Left lung (tissue), 8 donors: Measurements from ENCODE around the gene FCGR3B. TPM values are rescaled to one million over a fixed set of nuclear protein-coding genes. Genes with fewer than 3 reads are reported as not detected.

ENCODE experiments used
- polyA plus RNA-seq, 6 donors: library from polyadenylated mRNA; unstranded; fragments of 120-200 nt; gene quantifications; one replicate each; pipeline ENCODE4 v1.2.1, GENCODE V29; 2013; ENCODE audit not compliant: insufficient read length in 6 of 6
- total RNA-seq, 2 donors: library from RNA; stranded (reverse); fragmentation: NEBNext Ultra II Directional; extraction: Animal tissue kit (Norgen Biotek cat#: 25700); gene quantifications; one replicate each; pipeline ENCODE4 v1.2.1, GENCODE V29; 2021
- donor health status: DM: no; HTN: yes; CAD: no.
- donor health status: DM: no; HTN: no; CAD: no.

FCGR3B gene
- total and polyA plus RNA-seq, 8 donors = 0.20 to 74.8 (median 0.77) TPM

Other genes starting within 250 kb of the FCGR3B start
- 100 to 1,000 TPM in 1 of 2 donors, 10 to 100 TPM in 1; 80.0 to 135 TPM for gene FCGR2A, start 125.7 kb downstream of the FCGR3B start, total RNA-seq
- 10 to 100 TPM; 12.4 to 18.2 (median 16.0) TPM for gene FCGR2A, start 125.7 kb downstream of the FCGR3B start, polyA plus RNA-seq
- 10 to 100 TPM in 1 of 2 donors, 1 to 10 TPM in 1; 7.1 to 18.7 TPM for gene HSPA6, start 106.6 kb downstream of the FCGR3B start, total RNA-seq
- 1 to 10 TPM in 5 of 6 donors, under 1 TPM in 1; 0.60 to 1.4 (median 1.2) TPM for gene HSPA6, start 106.6 kb downstream of the FCGR3B start, polyA plus RNA-seq
- gene FCGR3A, start 81.4 kb downstream of the FCGR3B start, total RNA-seq = 100 to 1,000 TPM in 1 of 2 donors, 10 to 100 TPM in 1; 56.3 to 237 TPM
- 1 to 10 TPM; 1.8 to 5.5 (median 3.0) TPM for gene FCGR3A, start 81.4 kb downstream of the FCGR3B start, polyA plus RNA-seq
- 10 to 100 TPM in 1 of 2 donors, 1 to 10 TPM in 1; 8.8 to 24.1 TPM for gene FCGR2B, start 32.0 kb upstream of the FCGR3B start, total RNA-seq
- 1 to 10 TPM in 1 of 6 donors, under 1 TPM in 5; 0.43 to 1.1 (median 0.62) TPM for gene FCGR2B, start 32.0 kb upstream of the FCGR3B start, polyA plus RNA-seq
- under 1 TPM in 1 of 2 donors, not detected in 1; 0.34 TPM for gene FCRLA, start 76.1 kb upstream of the FCGR3B start, total RNA-seq
- gene FCRLA, start 76.1 kb upstream of the FCGR3B start, polyA plus RNA-seq = under 1 TPM; 0.08 to 0.44 (median 0.30) TPM
- 1 to 10 TPM in 1 of 2 donors, under 1 TPM in 1; 0.70 to 1.1 TPM for gene FCRLB, start 90.4 kb upstream of the FCGR3B start, total RNA-seq
- under 1 TPM; 0.25 to 0.59 (median 0.42) TPM for gene FCRLB, start 90.4 kb upstream of the FCGR3B start, polyA plus RNA-seq
- gene DUSP12, start 118.6 kb upstream of the FCGR3B start, total RNA-seq = 10 to 100 TPM; 13.6 to 18.9 TPM
- 10 to 100 TPM; 40.3 to 53.0 (median 42.3) TPM for gene DUSP12, start 118.6 kb upstream of the FCGR3B start, polyA plus RNA-seq
- 10 to 100 TPM; 27.3 to 32.2 TPM for gene ATF6, start 135.1 kb upstream of the FCGR3B start, total RNA-seq
- 10 to 100 TPM; 26.3 to 32.6 (median 29.5) TPM for gene ATF6, start 135.1 kb upstream of the FCGR3B start, polyA plus RNA-seq